ENCODE results near the gene GOLT1B. TPM values are rescaled to one million over a fixed set of nuclear protein-coding genes. Genes with fewer than 3 reads are reported as not detected.

The GOLT1B gene
- total RNA-seq, 1 experiment from 2014 or later = 53.9 TPM

- H3K9me2 ChIP-seq (replicated peaks; ENCODE audit: insufficient read depth, low read length) = no peaks in the 10 kb centered on the region
- peak; percentile 95 for DNase-seq
- H3K27me3 ChIP-seq (ENCODE audit: low read length) = no peaks in the 10 kb centered on the region
- peak within 1 kb of the TSS; percentile 80 for H3K9ac ChIP-seq (ENCODE audit: low read length)
- peaks cover 54% of the 10 kb centered on the region for H3K4me1 ChIP-seq (ENCODE audit: low read length)
- peak within 1 kb of the TSS; percentile 97 for H3K4me2 ChIP-seq (ENCODE audit: low read depth, low read length, poor library complexity, severe bottlenecking)
- H3K79me2 ChIP-seq (ENCODE audit: low read length) = peaks cover 8% of the 10 kb centered on the region
- peaks cover 12% of the 10 kb centered on the region; the same call in 1 of the 2 replicates for H4K20me1 ChIP-seq (ENCODE audit: insufficient read depth, low read depth, low read length)
- peak within 1 kb of the TSS; percentile 95 for H3K27ac ChIP-seq (ENCODE audit: low read length)
- 0 out of 2 replicates have a peak within 1 kb of the TSS, but pooled peaks have one; percentile 23 for H2AFZ ChIP-seq (ENCODE audit: low read length)
- 0 out of 2 replicates have a peak, but pooled peaks cover 3% of the 10 kb centered on the region for H3K9me3 ChIP-seq (ENCODE audit: low read length)
- peak within 1 kb of the TSS; percentile 77 for H3K4me3 ChIP-seq (ENCODE audit: low read length)
- peaks cover 29% of the 10 kb centered on the region for H3K36me3 ChIP-seq (ENCODE audit: insufficient read depth, low read length)
Measured at GRCh38 chr12:21526053-21526452, 24.5 kb downstream of the GOLT1B start, which contains the start of gene SPX. TSS of gene SPX (plus strand) at chr12:21526296. CDS start at chr12:21526473, 177 bp downstream.

- H3K36me3 ChIP-seq (ENCODE audit: insufficient read depth, low read length) = peaks cover 37% of the 10 kb centered on the region
- H3K27ac ChIP-seq (ENCODE audit: low read length) = peak overlapping the region; percentile 95
- H3K4me1 ChIP-seq (ENCODE audit: low read length) = peaks cover 48% of the 10 kb centered on the region
- H4K20me1 ChIP-seq (ENCODE audit: insufficient read depth, low read depth, low read length) = peaks cover 12% of the 10 kb centered on the region; the same call in 1 of the 2 replicates
- H3K79me2 ChIP-seq (ENCODE audit: low read length) = peaks cover 8% of the 10 kb centered on the region
- 0 out of 2 replicates have a peak, but pooled peaks cover 3% of the 10 kb centered on the region for H3K9me3 ChIP-seq (ENCODE audit: low read length)
- H3K27me3 ChIP-seq (ENCODE audit: low read length) = no peaks in the 10 kb centered on the region
- peak overlapping the region; percentile 80 for H3K9ac ChIP-seq (ENCODE audit: low read length)
- peak overlapping the region; percentile 77 for H3K4me3 ChIP-seq (ENCODE audit: low read length)
- no peaks in the 10 kb centered on the region for H3K9me2 ChIP-seq (replicated peaks; ENCODE audit: insufficient read depth, low read length)
- H3K4me2 ChIP-seq (ENCODE audit: low read depth, low read length, poor library complexity, severe bottlenecking) = peak overlapping the region; percentile 97
- no peak overlapping the region for H2AFZ ChIP-seq (ENCODE audit: low read length)
- DNase-seq = peak; percentile 60
Measured at GRCh38 chr12:21526721-21527345, 25.2 kb downstream of the GOLT1B start.

GRCh38 chr12:21527451-21528180, 26.0 kb downstream of the GOLT1B start:
- H3K9ac ChIP-seq (ENCODE audit: low read length) = peak overlapping the region; percentile 80
- no peak overlapping the region for H2AFZ ChIP-seq (ENCODE audit: low read length)

GRCh38 chr12:21528953-21529352, 27.4 kb downstream of the GOLT1B start:
- no peak overlapping the region for H2AFZ ChIP-seq (ENCODE audit: low read length)

More at GRCh38 chr12:21527451-21528180, 26.0 kb downstream of the GOLT1B start:
- Histone ChIP-seq H3K4me3 (ENCODE audit: low read length) (peak overlapping the region; percentile 77), H3K27me3 (ENCODE audit: low read length) (no peaks in the 10 kb centered on the region), H3K4me2 (ENCODE audit: low read depth, low read length, poor library complexity, severe bottlenecking) (peak overlapping the region; percentile 97), H3K9me3 (ENCODE audit: low read length) (0 out of 2 replicates have a peak, but pooled peaks cover 3% of the 10 kb centered on the region), H3K79me2 (ENCODE audit: low read length) (peaks cover 8% of the 10 kb centered on the region), H3K9me2 (replicated peaks; ENCODE audit: insufficient read depth, low read length) (no peaks in the 10 kb centered on the region), H3K27ac (ENCODE audit: low read length) (peak overlapping the region; percentile 95), H3K36me3 (ENCODE audit: insufficient read depth, low read length) (peaks cover 37% of the 10 kb centered on the region), H4K20me1 (ENCODE audit: insufficient read depth, low read depth, low read length) (peaks cover 12% of the 10 kb centered on the region; the same call in 1 of the 2 replicates), H3K4me1 (ENCODE audit: low read length) (peaks cover 48% of the 10 kb centered on the region)
- peak; percentile 97 for DNase-seq

GRCh38 chr12:21529456-21529855, 27.9 kb downstream of the GOLT1B start:
- no peak for DNase-seq
- H3K79me2 ChIP-seq (ENCODE audit: low read length) = peaks cover 8% of the 10 kb centered on the region

More at GRCh38 chr12:21528953-21529352, 27.4 kb downstream of the GOLT1B start:
- Histone ChIP-seq H3K9me2 (replicated peaks; ENCODE audit: insufficient read depth, low read length) (no peaks in the 10 kb centered on the region), H3K9ac (ENCODE audit: low read length) (no peak overlapping the region), H3K27me3 (ENCODE audit: low read length) (no peaks in the 10 kb centered on the region), H3K4me3 (ENCODE audit: low read length) (peak overlapping the region; percentile 77), H3K4me2 (ENCODE audit: low read depth, low read length, poor library complexity, severe bottlenecking) (peak overlapping the region; percentile 97), H3K79me2 (ENCODE audit: low read length) (peaks cover 8% of the 10 kb centered on the region), H3K9me3 (ENCODE audit: low read length) (0 out of 2 replicates have a peak, but pooled peaks cover 3% of the 10 kb centered on the region), H3K4me1 (ENCODE audit: low read length) (peaks cover 48% of the 10 kb centered on the region), H3K36me3 (ENCODE audit: insufficient read depth, low read length) (peaks cover 37% of the 10 kb centered on the region), H4K20me1 (ENCODE audit: insufficient read depth, low read depth, low read length) (peaks cover 12% of the 10 kb centered on the region; the same call in 1 of the 2 replicates), H3K27ac (ENCODE audit: low read length) (no peak overlapping the region)
- no peak for DNase-seq

GRCh38 chr12:21538061-21538653, 36.6 kb downstream of the GOLT1B start:
- no peak overlapping the region for H3K4me2 ChIP-seq (ENCODE audit: low read depth, low read length, poor library complexity, severe bottlenecking)
- no peak for DNase-seq
- H3K4me1 ChIP-seq (ENCODE audit: low read length) = no peaks in the 10 kb centered on the region
- H3K27me3 ChIP-seq (ENCODE audit: low read length) = no peaks in the 10 kb centered on the region
- no peaks in the 10 kb centered on the region for H4K20me1 ChIP-seq (ENCODE audit: insufficient read depth, low read depth, low read length)
- H3K79me2 ChIP-seq (ENCODE audit: low read length) = no peaks in the 10 kb centered on the region
- no peaks in the 10 kb centered on the region for H3K9me3 ChIP-seq (ENCODE audit: low read length)
- no peak overlapping the region for H3K27ac ChIP-seq (ENCODE audit: low read length)
- H3K9ac ChIP-seq (ENCODE audit: low read length) = no peak overlapping the region
- no peak overlapping the region for H3K4me3 ChIP-seq (ENCODE audit: low read length)
- H3K36me3 ChIP-seq (ENCODE audit: insufficient read depth, low read length) = no peaks in the 10 kb centered on the region
- no peaks in the 10 kb centered on the region for H3K9me2 ChIP-seq (replicated peaks; ENCODE audit: insufficient read depth, low read length)
- H2AFZ ChIP-seq (ENCODE audit: low read length) = no peak overlapping the region

More at GRCh38 chr12:21529456-21529855, 27.9 kb downstream of the GOLT1B start:
- Histone ChIP-seq H4K20me1 (ENCODE audit: insufficient read depth, low read depth, low read length) (peaks cover 12% of the 10 kb centered on the region; the same call in 1 of the 2 replicates), H3K36me3 (ENCODE audit: insufficient read depth, low read length) (peaks cover 37% of the 10 kb centered on the region), H3K27ac (ENCODE audit: low read length) (no peak overlapping the region), H3K9ac (ENCODE audit: low read length) (no peak overlapping the region), H3K9me2 (replicated peaks; ENCODE audit: insufficient read depth, low read length) (no peaks in the 10 kb centered on the region), H3K9me3 (ENCODE audit: low read length) (0 out of 2 replicates have a peak, but pooled peaks cover under 1% of the 10 kb centered on the region), H3K4me2 (ENCODE audit: low read depth, low read length, poor library complexity, severe bottlenecking) (peak overlapping the region; percentile 97), H3K4me1 (ENCODE audit: low read length) (peaks cover 47% of the 10 kb centered on the region), H3K4me3 (ENCODE audit: low read length) (no peak overlapping the region), H3K27me3 (ENCODE audit: low read length) (no peaks in the 10 kb centered on the region), H2AFZ (ENCODE audit: low read length) (no peak overlapping the region)

- H3K4me2 ChIP-seq (ENCODE audit: low read depth, low read length, poor library complexity, severe bottlenecking) = no peak overlapping the region
- H3K79me2 ChIP-seq (ENCODE audit: low read length) = no peaks in the 10 kb centered on the region
- no peaks in the 10 kb centered on the region for H3K9me2 ChIP-seq (replicated peaks; ENCODE audit: insufficient read depth, low read length)
- H3K27ac ChIP-seq (ENCODE audit: low read length) = no peak overlapping the region
- no peaks in the 10 kb centered on the region for H3K9me3 ChIP-seq (ENCODE audit: low read length)
- H3K9ac ChIP-seq (ENCODE audit: low read length) = no peak overlapping the region
- H3K4me1 ChIP-seq (ENCODE audit: low read length) = no peaks in the 10 kb centered on the region
- no peaks in the 10 kb centered on the region for H3K36me3 ChIP-seq (ENCODE audit: insufficient read depth, low read length)
- H4K20me1 ChIP-seq (ENCODE audit: insufficient read depth, low read depth, low read length) = no peaks in the 10 kb centered on the region
- no peak overlapping the region for H3K4me3 ChIP-seq (ENCODE audit: low read length)
- H2AFZ ChIP-seq (ENCODE audit: low read length) = no peak overlapping the region
- H3K27me3 ChIP-seq (ENCODE audit: low read length) = no peaks in the 10 kb centered on the region
- no peak for DNase-seq
Measured at GRCh38 chr12:21539797-21540196, 38.2 kb downstream of the GOLT1B start.

Data from Karpas-422 (cell line).